22Rv1 (cell line): ENCODE results near the gene ENO4.

Experiments
- ZFX ChIP-seq: fragments of 450-650 bp; IDR thresholded peaks from 2 replicates; pipeline ENCODE4 v1.6.1; 2017; ENCODE audit warnings: antibody characterized with exemption, borderline replicate concordance
- TF ChIP-seq, protein P1 (sequence below): fragments of 450-650 bp; IDR thresholded peaks from 2 replicates; pipeline ENCODE4 v1.5.1; 2017; ENCODE audit warnings: mild to moderate bottlenecking

- TF ChIP-seq ZFX: no peak
- TF ChIP-seq, protein P1, sequence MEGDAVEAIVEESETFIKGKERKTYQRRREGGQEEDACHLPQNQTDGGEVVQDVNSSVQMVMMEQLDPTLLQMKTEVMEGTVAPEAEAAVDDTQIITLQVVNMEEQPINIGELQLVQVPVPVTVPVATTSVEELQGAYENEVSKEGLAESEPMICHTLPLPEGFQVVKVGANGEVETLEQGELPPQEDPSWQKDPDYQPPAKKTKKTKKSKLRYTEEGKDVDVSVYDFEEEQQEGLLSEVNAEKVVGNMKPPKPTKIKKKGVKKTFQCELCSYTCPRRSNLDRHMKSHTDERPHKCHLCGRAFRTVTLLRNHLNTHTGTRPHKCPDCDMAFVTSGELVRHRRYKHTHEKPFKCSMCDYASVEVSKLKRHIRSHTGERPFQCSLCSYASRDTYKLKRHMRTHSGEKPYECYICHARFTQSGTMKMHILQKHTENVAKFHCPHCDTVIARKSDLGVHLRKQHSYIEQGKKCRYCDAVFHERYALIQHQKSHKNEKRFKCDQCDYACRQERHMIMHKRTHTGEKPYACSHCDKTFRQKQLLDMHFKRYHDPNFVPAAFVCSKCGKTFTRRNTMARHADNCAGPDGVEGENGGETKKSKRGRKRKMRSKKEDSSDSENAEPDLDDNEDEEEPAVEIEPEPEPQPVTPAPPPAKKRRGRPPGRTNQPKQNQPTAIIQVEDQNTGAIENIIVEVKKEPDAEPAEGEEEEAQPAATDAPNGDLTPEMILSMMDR: no peak
Observed at GRCh38 chr10:116840389-116841075, 8.8 kb upstream of the ENO4 start.
